Heart right ventricle (tissue), 16 donors: ENCODE measurements around the gene GMPR2. TPM values are rescaled to one million over a fixed set of nuclear protein-coding genes. Genes with fewer than 3 reads are reported as not detected.

Experiments
- ATAC-seq, 8 donors: fragments of 200-7000 bp; cut with Tn5 transposase; one replicate each; pipeline ENCODE4 v1.9.1; 2020; ENCODE audit warnings: mild to moderate bottlenecking in 8 of 8, moderate library complexity in 8 of 8, moderate number of reproducible peaks in 1 of 8
- DNase-seq, 2 donors: peaks; one replicate each; pipeline ENCODE4 v3.0.0-alpha.2; 2020
- H3K27ac ChIP-seq, 10 donors: fragments of 200-600 bp; sonication (generic) in 2 of 10; one replicate each; pipeline versions ENCODE4 v1.5.0 to v1.8.0; 2020 to 2022; ENCODE audit warnings: mild to moderate bottlenecking in 3 of 10
- H3K27me3 ChIP-seq, 7 donors: fragments of 200-600 bp; one replicate each; pipeline ENCODE4 v1.8.0; 2021 to 2022; ENCODE audit warnings: mild to moderate bottlenecking in 2 of 7
- H3K36me3 ChIP-seq, 9 donors: fragments of 200-600 bp; sonication (generic) in 1 of 9; one replicate each; pipeline versions ENCODE4 v1.5.0 to v1.8.0; 2020 to 2022; ENCODE audit warnings: mild to moderate bottlenecking in 2 of 9
- H3K4me1 ChIP-seq, 9 donors: fragments of 200-600 bp; sonication (generic) in 1 of 9; one replicate each; pipeline versions ENCODE4 v1.5.0 to v1.8.0; 2020 to 2022; ENCODE audit warnings: mild to moderate bottlenecking in 4 of 9
- H3K4me3 ChIP-seq, 10 donors: fragments of 200-600 bp; sonication (generic) in 2 of 10; one replicate each; pipeline versions ENCODE4 v1.5.0 to v1.8.0; 2020 to 2022; ENCODE audit warnings: mild to moderate bottlenecking in 7 of 10, moderate library complexity in 2 of 10
- H3K9me3 ChIP-seq, 11 donors: fragments of 200-600 bp in 10 of 11; sonication (generic) in 2 of 11; one replicate each; pipeline versions ENCODE4 v1.5.0 to v1.8.0; 2013 to 2022; ENCODE audit warnings: mild to moderate bottlenecking in 2 of 11, control low read depth in 1 of 11, moderate library complexity in 1 of 11
- WGBS, 2 donors: extraction: QIAGEN DNeasy Blood & Tissue Kit; methylation state at CpG; one replicate each; pipeline ENCODE4 v1.1.7; 2013; ENCODE audit warnings: inconsistent platforms in 1 of 2; 5-methylcytosine and 5-hydroxymethylcytosine counted together
- intact Hi-C, 10 donors: fragments of 100-400 bp; cut with DNase I; formaldehyde crosslinking; loops; one replicate each; pipeline versions ENCODE4 v1.11.1 to v1.14.2; 2022
- polyA plus RNA-seq, 2 donors: library from polyadenylated mRNA; stranded (reverse); fragments of 200-250 nt; gene quantifications; one replicate each; pipeline ENCODE4 v1.2.3, GENCODE V29; 2013
- total RNA-seq, 10 donors: library from RNA; stranded (reverse); fragmentation: NEBNext Ultra II Directional in 3 of 10; extraction: Animal tissue kit (Norgen Biotek cat#: 25700) in 3 of 10; gene quantifications; one replicate each; pipeline versions ENCODE4 v1.2.1 to v1.2.4, GENCODE V29; 2021 to 2023
- TF ChIP-seq, protein P1 (sequence below), 9 donors: fragments of 200-600 bp; sonication (generic) in 2 of 9; IDR thresholded peaks; one replicate each; pipeline versions ENCODE4 v1.5.0 to v1.8.0; 2021 to 2022; ENCODE audit warnings: antibody characterized with exemption in 9 of 9, mild to moderate bottlenecking in 5 of 9, moderate library complexity in 1 of 9
- donor health status: Arrhythmogenic right ventricular cardiomyopathy.
- donor health status: ischemic (EF 13 %, LVEDD 7.1; RV severe dilation, severe dysfunction).
- donor health status: healthy with polysubstance abuse.
- donor health status: DM: no; HTN: yes; CAD: no.
- donor health status: DM: no; HTN: no; CAD: no.
- donor health status: ischemic (EF 25% LVEDD 6.9; RV normal size, moderate dysfunction).
- donor health status: ischemic (EF 25% LVEDD 5.7; RV mildly dilated, moderate dysfunction).
- donor health status: healthy.
- donor health status: DM: yes; HTN: yes; CAD: no.
- donor health status: Ischemic cardiomyopathy.
- donor health status: ischemic (EF 35%, LVEDD 5.7; RV mildly dilated, moderate dysfunction).
- donor health status: nonischemic (EF 11% LVEDD 7.7; RV severe dilation, severe dysfunction).
- donor health status: DM: yes; HTN: yes; CAD: no.
- donor health status: PGD.
- donor health status: ischemic (EF 29% LVEDD 5.4; RV normal size, mild dysfunction).
- donor health status: nonischemic (EF 23%, LVEDD 6.1; RV moderate dilation, normal function).

Gene GMPR2
- total and polyA plus RNA-seq, 12 donors, result 26.4 to 46.9 (median 32.7) TPM

DNA sequence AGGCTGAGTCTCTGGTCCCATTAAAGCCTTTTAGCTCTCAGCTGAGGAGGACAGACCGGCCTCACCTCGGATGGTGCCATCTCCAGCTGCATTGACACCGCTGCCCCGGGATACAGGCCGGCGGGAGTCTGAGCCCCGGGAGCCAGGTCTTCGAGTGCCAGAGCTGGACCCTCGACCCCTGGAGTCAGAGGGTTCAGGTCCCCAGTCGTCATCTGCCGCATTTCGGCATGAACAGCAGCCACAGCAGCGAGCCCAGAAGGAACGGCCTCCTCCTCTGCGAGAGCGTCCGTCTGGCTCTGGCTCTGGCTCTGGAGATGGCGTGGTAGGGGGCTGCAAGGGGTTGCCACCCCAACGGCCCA is 29.2 kb downstream of the GMPR2 start:
- H3K4me3 ChIP-seq, result no peak overlapping the region
- H3K27ac ChIP-seq, result no peak overlapping the region
- no peak for ATAC-seq
- H3K9me3 ChIP-seq, result no peaks in the 10 kb centered on the region
- no peaks in the 10 kb centered on the region for H3K4me1 ChIP-seq
- TF ChIP-seq, protein P1, sequence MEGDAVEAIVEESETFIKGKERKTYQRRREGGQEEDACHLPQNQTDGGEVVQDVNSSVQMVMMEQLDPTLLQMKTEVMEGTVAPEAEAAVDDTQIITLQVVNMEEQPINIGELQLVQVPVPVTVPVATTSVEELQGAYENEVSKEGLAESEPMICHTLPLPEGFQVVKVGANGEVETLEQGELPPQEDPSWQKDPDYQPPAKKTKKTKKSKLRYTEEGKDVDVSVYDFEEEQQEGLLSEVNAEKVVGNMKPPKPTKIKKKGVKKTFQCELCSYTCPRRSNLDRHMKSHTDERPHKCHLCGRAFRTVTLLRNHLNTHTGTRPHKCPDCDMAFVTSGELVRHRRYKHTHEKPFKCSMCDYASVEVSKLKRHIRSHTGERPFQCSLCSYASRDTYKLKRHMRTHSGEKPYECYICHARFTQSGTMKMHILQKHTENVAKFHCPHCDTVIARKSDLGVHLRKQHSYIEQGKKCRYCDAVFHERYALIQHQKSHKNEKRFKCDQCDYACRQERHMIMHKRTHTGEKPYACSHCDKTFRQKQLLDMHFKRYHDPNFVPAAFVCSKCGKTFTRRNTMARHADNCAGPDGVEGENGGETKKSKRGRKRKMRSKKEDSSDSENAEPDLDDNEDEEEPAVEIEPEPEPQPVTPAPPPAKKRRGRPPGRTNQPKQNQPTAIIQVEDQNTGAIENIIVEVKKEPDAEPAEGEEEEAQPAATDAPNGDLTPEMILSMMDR (IDR thresholded peaks at IDR 0.05), result no peak
- no peak for DNase-seq
- WGBS, 2 donors, result 90 to 94% methylated on average over 19 of the region's 19 CpGs
- H3K27me3 ChIP-seq, result no peaks in the 10 kb centered on the region
- intact Hi-C loops, result no loop called here
- peaks cover 0 to 21% (median 0%) of the 10 kb centered on the region in 9 donors for H3K36me3 ChIP-seq

GRCh38 chr14:24262821-24263733 is 30.3 kb downstream of the GMPR2 start, which contains the start of gene TGM1:
TSS of gene TGM1 (minus strand) at chr14:24263177. CDS start at chr14:24262352, 825 bp downstream.
- Histone ChIP-seq H3K4me3 (no peak within 1 kb of the TSS), H3K9me3 (no peaks in the 10 kb centered on the region), H3K27ac (no peak within 1 kb of the TSS), H3K4me1 (no peaks in the 10 kb centered on the region), H3K36me3 (peaks cover 0 to 32% (median 0%) of the 10 kb centered on the region in 9 donors), H3K27me3 (no peaks in the 10 kb centered on the region)
- TF ChIP-seq, protein P1 (IDR thresholded peaks at IDR 0.05), result no peak
- intact Hi-C loops, result no loop called here
- DNase-seq, result no peak
- 87 to 88% methylated on average over 14 of the region's 14 CpGs for WGBS, 2 donors
- peak in 1 of 8 donors; percentile 4 for ATAC-seq

DNA sequence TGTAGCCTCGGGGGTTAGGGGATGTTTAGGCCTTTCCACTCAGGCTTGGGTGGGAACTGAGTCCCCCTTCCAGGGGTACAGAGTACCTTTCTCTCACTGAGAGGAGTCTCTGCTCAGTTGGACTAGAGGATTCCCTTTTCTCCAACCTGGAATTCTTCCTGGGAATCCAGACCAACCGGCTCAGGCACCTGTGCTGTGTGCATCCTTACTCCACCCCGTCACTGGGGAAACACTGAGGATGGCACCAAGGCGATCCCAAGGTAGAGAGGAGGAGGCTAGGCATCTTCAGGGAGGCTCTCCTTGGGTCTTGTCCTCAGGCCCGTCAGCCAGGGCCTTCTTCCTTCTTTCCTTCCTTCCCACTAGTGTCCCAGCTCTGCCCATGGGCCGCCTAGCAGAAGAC is 31.1 kb downstream of the GMPR2 start:
- no peak overlapping the region for H3K27ac ChIP-seq
- no peak for DNase-seq
- no peaks in the 10 kb centered on the region for H3K27me3 ChIP-seq
- TF ChIP-seq, protein P1 (IDR thresholded peaks at IDR 0.05), result no peak
- no peaks in the 10 kb centered on the region for H3K9me3 ChIP-seq
- H3K36me3 ChIP-seq, result peaks cover 0 to 39% (median 0%) of the 10 kb centered on the region in 9 donors
- no peak for ATAC-seq
- intact Hi-C loops, result no loop called here
- no peaks in the 10 kb centered on the region for H3K4me1 ChIP-seq
- WGBS, 2 donors, result 80 to 86% methylated on average over 6 of the region's 6 CpGs
- H3K4me3 ChIP-seq, result no peak overlapping the region

DNA sequence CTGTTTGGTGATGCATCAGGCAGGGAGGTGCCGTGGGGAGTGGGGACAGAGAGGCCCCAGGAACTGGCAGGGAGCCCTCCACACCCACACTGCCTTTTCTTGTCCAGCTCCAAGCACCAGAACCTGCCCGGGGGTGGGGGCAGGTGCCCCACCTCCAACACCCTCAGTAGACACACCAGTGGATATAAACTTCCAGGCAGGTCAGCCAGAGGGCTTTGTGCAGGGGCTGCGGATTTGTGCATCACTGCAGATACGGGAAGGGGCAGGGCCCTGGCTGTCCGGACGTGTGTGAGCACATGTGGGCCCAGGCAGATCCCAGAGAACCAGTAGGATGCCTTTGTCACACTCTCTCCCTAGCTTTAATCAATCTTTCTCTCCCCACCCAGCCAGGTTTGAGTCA is 31.6 kb downstream of the GMPR2 start:
- Histone ChIP-seq H3K27ac (no peak overlapping the region), H3K4me1 (no peaks in the 10 kb centered on the region), H3K27me3 (no peaks in the 10 kb centered on the region), H3K9me3 (no peaks in the 10 kb centered on the region), H3K36me3 (peaks cover 0 to 43% (median 0%) of the 10 kb centered on the region in 9 donors), H3K4me3 (no peak overlapping the region)
- DNase-seq (no peak), ATAC-seq (no peak)
- 84 to 92% methylated on average over 6 of the region's 6 CpGs for WGBS, 2 donors
- intact Hi-C loops, result no loop called here
- TF ChIP-seq, protein P1 (IDR thresholded peaks at IDR 0.05), result no peak
